Liver (tissue), 3 donors: ENCODE data around the gene GNPTAB.

Source experiments
- CTCF ChIP-seq: fragments of 150-350 bp; IDR thresholded peaks from 2 replicates; pipeline ENCODE4 v1.5.1; 2017; ENCODE audit warnings: improper control_type of control experiment, low read depth, low read length; ENCODE audit not compliant: missing input control
- GABPA ChIP-seq, 2 donors: IDR thresholded peaks in 1 of 2; conservative IDR thresholded peaks in 1 of 2; 2 replicates each; pipeline ENCODE4 v1.6.1; 2016; ENCODE audit warnings: antibody characterized with exemption in 2 of 2, mild to moderate bottlenecking in 1 of 2, moderate library complexity in 1 of 2
- HNF4A ChIP-seq, 2 donors: conservative IDR thresholded peaks; 2 replicates each; pipeline ENCODE4 v1.6.1; 2016; ENCODE audit warnings: antibody characterized with exemption in 2 of 2, mild to moderate bottlenecking in 2 of 2
- JUND ChIP-seq, 2 donors: IDR thresholded peaks; 2 replicates each; pipeline ENCODE4 v1.6.1; 2016; ENCODE audit warnings: antibody characterized with exemption in 2 of 2
- RAD21 ChIP-seq, 2 donors: IDR thresholded peaks; 2 replicates each; pipeline ENCODE4 v1.6.1; 2016; ENCODE audit warnings: antibody characterized with exemption in 2 of 2, mild to moderate bottlenecking in 2 of 2
- RXRA ChIP-seq, 2 donors: IDR thresholded peaks; 2 replicates each; pipeline ENCODE4 v1.6.1; 2017 to 2018; ENCODE audit warnings: antibody characterized with exemption in 2 of 2, mild to moderate bottlenecking in 1 of 2
- SP1 ChIP-seq: IDR thresholded peaks from 2 replicates; pipeline ENCODE4 v1.6.1; 2018; ENCODE audit warnings: antibody characterized with exemption, mild to moderate bottlenecking
- TAF1 ChIP-seq: conservative IDR thresholded peaks from 2 replicates; pipeline ENCODE4 v1.6.1; 2016; ENCODE audit warnings: antibody characterized with exemption, mild to moderate bottlenecking
- YY1 ChIP-seq: IDR thresholded peaks from 2 replicates; pipeline ENCODE4 v1.6.1; 2016; ENCODE audit warnings: antibody characterized with exemption, mild to moderate bottlenecking
- TF ChIP-seq, protein P1 (sequence below): IDR thresholded peaks from 2 replicates; pipeline ENCODE4 v1.6.1; 2016; ENCODE audit warnings: antibody characterized with exemption, mild to moderate bottlenecking
- TF ChIP-seq, protein P2 (sequence below): IDR thresholded peaks from 2 replicates; pipeline ENCODE4 v1.6.1; 2016; ENCODE audit warnings: antibody characterized with exemption
- donor health status: healthy.
- donor health status: healthy.

- no peak for TF ChIP-seq CTCF
- TF ChIP-seq, protein P1, sequence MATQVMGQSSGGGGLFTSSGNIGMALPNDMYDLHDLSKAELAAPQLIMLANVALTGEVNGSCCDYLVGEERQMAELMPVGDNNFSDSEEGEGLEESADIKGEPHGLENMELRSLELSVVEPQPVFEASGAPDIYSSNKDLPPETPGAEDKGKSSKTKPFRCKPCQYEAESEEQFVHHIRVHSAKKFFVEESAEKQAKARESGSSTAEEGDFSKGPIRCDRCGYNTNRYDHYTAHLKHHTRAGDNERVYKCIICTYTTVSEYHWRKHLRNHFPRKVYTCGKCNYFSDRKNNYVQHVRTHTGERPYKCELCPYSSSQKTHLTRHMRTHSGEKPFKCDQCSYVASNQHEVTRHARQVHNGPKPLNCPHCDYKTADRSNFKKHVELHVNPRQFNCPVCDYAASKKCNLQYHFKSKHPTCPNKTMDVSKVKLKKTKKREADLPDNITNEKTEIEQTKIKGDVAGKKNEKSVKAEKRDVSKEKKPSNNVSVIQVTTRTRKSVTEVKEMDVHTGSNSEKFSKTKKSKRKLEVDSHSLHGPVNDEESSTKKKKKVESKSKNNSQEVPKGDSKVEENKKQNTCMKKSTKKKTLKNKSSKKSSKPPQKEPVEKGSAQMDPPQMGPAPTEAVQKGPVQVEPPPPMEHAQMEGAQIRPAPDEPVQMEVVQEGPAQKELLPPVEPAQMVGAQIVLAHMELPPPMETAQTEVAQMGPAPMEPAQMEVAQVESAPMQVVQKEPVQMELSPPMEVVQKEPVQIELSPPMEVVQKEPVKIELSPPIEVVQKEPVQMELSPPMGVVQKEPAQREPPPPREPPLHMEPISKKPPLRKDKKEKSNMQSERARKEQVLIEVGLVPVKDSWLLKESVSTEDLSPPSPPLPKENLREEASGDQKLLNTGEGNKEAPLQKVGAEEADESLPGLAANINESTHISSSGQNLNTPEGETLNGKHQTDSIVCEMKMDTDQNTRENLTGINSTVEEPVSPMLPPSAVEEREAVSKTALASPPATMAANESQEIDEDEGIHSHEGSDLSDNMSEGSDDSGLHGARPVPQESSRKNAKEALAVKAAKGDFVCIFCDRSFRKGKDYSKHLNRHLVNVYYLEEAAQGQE, result peak; percentile 93
- TF ChIP-seq GABPA (IDR thresholded peaks at IDR 0.05 in 1 of 2, conservative IDR thresholded peaks at IDR 0.05 in 1 of 2), result peak in 1 of 2 donors; percentile 54
- TF ChIP-seq RXRA (IDR thresholded peaks at IDR 0.05), result peak; percentile 90 to 97
- peak; percentile 48 to 60 for TF ChIP-seq RAD21 (IDR thresholded peaks at IDR 0.05)
- TF ChIP-seq SP1, result peak; percentile 84
- TF ChIP-seq YY1, result peak; percentile 76
- peak; percentile 15 to 86 for TF ChIP-seq JUND (IDR thresholded peaks at IDR 0.05)
- peak; percentile 91 to 98 for TF ChIP-seq HNF4A (conservative IDR thresholded peaks at IDR 0.05)
- TF ChIP-seq, protein P2, sequence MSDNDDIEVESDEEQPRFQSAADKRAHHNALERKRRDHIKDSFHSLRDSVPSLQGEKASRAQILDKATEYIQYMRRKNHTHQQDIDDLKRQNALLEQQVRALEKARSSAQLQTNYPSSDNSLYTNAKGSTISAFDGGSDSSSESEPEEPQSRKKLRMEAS, result peak; percentile 84
- peak; percentile 94 for TF ChIP-seq TAF1
Observed at GRCh38 chr12:101713059-101713682, 117.6 kb downstream of the GNPTAB start.
